ENCODE data around the gene POP4. TPM values are rescaled to one million over a fixed set of nuclear protein-coding genes. Genes with fewer than 3 reads are reported as not detected.

Gene POP4
- total and polyA plus RNA-seq, 7 donors: 45.3 to 144 (median 63.9) TPM

- H3K9me3 ChIP-seq: no peaks in the 10 kb centered on the region
- H3K27ac ChIP-seq: no peak overlapping the region
- H3K4me3 ChIP-seq: no peak overlapping the region
- H3K27me3 ChIP-seq (ENCODE audit: insufficient read depth in 3 of 3, low read length in 2 of 3): no peaks in the 10 kb centered on the region
- no peak for DNase-seq
- no peak for ATAC-seq
- H3K36me3 ChIP-seq (ENCODE audit: insufficient read depth in 1 of 2, low read depth in 1 of 2): no peaks in the 10 kb centered on the region
- TF ChIP-seq, protein P1, sequence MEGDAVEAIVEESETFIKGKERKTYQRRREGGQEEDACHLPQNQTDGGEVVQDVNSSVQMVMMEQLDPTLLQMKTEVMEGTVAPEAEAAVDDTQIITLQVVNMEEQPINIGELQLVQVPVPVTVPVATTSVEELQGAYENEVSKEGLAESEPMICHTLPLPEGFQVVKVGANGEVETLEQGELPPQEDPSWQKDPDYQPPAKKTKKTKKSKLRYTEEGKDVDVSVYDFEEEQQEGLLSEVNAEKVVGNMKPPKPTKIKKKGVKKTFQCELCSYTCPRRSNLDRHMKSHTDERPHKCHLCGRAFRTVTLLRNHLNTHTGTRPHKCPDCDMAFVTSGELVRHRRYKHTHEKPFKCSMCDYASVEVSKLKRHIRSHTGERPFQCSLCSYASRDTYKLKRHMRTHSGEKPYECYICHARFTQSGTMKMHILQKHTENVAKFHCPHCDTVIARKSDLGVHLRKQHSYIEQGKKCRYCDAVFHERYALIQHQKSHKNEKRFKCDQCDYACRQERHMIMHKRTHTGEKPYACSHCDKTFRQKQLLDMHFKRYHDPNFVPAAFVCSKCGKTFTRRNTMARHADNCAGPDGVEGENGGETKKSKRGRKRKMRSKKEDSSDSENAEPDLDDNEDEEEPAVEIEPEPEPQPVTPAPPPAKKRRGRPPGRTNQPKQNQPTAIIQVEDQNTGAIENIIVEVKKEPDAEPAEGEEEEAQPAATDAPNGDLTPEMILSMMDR (IDR thresholded peaks at IDR 0.05): no peak
- H3K4me1 ChIP-seq: no peaks in the 10 kb centered on the region
- WGBS, 3 donors: 89 to 94% (median 92%) methylated on average over 16 of the region's 16 CpGs
- intact Hi-C loops (cut with DNase I): no loop called here
Measured at GRCh38 chr19:29628661-29629385, 22.7 kb downstream of the POP4 start.

GRCh38 chr19:29629836-29630534 lies 23.9 kb downstream of the POP4 start:
- Histone ChIP-seq H3K27ac (no peak overlapping the region), H3K4me3 (no peak overlapping the region), H3K36me3 (ENCODE audit: insufficient read depth in 1 of 2, low read depth in 1 of 2) (no peaks in the 10 kb centered on the region), H3K4me1 (no peaks in the 10 kb centered on the region), H3K9me3 (no peaks in the 10 kb centered on the region), H3K27me3 (ENCODE audit: insufficient read depth in 3 of 3, low read length in 2 of 3) (no peaks in the 10 kb centered on the region)
- DNase-seq (no peak), ATAC-seq (no peak)
- TF ChIP-seq, protein P1 (IDR thresholded peaks at IDR 0.05): no peak
- 78 to 84% (median 84%) methylated on average over 5 of the region's 5 CpGs for WGBS, 3 donors
- intact Hi-C loops (cut with DNase I): no loop called here

GRCh38 chr19:29630655-29631054 lies 24.6 kb downstream of the POP4 start:
- ATAC-seq (no peak), DNase-seq (no peak)
- TF ChIP-seq, protein P1 (IDR thresholded peaks at IDR 0.05): no peak
- Histone ChIP-seq H3K4me1 (no peaks in the 10 kb centered on the region), H3K27me3 (ENCODE audit: insufficient read depth in 3 of 3, low read length in 2 of 3) (no peaks in the 10 kb centered on the region), H3K4me3 (no peak overlapping the region), H3K36me3 (ENCODE audit: insufficient read depth in 1 of 2, low read depth in 1 of 2) (no peaks in the 10 kb centered on the region), H3K27ac (no peak overlapping the region), H3K9me3 (no peaks in the 10 kb centered on the region)
- WGBS, 3 donors: 41 to 45% (median 43%) methylated on average over 2 of the region's 2 CpGs
- intact Hi-C loops (cut with DNase I): no loop called here

DNA sequence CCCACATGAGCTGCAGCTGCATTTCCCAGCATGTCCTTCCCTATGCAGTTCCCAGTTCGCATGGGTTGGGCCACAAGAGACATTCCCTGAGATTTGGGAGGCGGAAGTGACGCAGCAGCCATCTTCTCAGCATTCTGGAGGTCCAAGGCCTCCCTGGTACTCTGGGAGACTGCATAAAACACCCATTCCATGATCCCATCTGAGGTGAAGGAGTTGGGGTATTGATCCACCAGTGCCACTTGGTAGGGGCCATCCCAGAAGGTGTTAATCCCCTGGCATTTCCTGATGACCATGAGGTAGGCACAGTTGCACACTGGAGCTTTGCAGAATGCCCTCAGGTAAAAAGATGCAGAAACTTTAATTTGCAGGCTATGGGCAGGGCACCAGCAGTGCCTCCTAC lies 25.4 kb downstream of the POP4 start:
- intact Hi-C loops (cut with DNase I): no loop called here
- WGBS, 3 donors: 86 to 94% (median 89%) methylated on average over 3 of the region's 3 CpGs
- no peak overlapping the region for H3K27ac ChIP-seq
- DNase-seq (no peak), ATAC-seq (no peak)
- H3K9me3 ChIP-seq: no peaks in the 10 kb centered on the region
- TF ChIP-seq, protein P1 (IDR thresholded peaks at IDR 0.05): no peak
- no peaks in the 10 kb centered on the region for H3K27me3 ChIP-seq (ENCODE audit: insufficient read depth in 3 of 3, low read length in 2 of 3)
- no peaks in the 10 kb centered on the region for H3K4me1 ChIP-seq
- no peaks in the 10 kb centered on the region for H3K36me3 ChIP-seq (ENCODE audit: insufficient read depth in 1 of 2, low read depth in 1 of 2)
- no peak overlapping the region for H3K4me3 ChIP-seq
